ENCODE data around the gene SCUBE2.

The SCUBE2 gene

GRCh38 chr11:9049959-9050358, 41.4 kb downstream of the SCUBE2 start:
- H3K4me1 ChIP-seq (ENCODE audit: control insufficient read depth, insufficient read depth, low read depth, low read length), result peaks cover 11% of the 10 kb centered on the region
- DNase-seq, result no peak
- no peak overlapping the region for H2BK15ac ChIP-seq (ENCODE audit: low read depth, poor library complexity, severe bottlenecking)
- no peak overlapping the region for H2AK5ac ChIP-seq (ENCODE audit: low read length, severe bottlenecking)
- no peaks in the 10 kb centered on the region for H3K27me3 ChIP-seq (ENCODE audit: control insufficient read depth in 1 of 2, insufficient read depth in 1 of 2, low read length in 2 of 2)
- no peaks in the 10 kb centered on the region for H3K9me3 ChIP-seq (ENCODE audit: control insufficient read depth, low read length)
- H2BK12ac ChIP-seq (ENCODE audit: low read length in 2 of 2), result no peak overlapping the region
- H3K23ac ChIP-seq (ENCODE audit: low read length in 2 of 2), result no peak overlapping the region
- no peak overlapping the region for H3K9ac ChIP-seq (ENCODE audit: low read length)
- no peak overlapping the region for H4K91ac ChIP-seq (ENCODE audit: low read length)
- H2BK5ac ChIP-seq (ENCODE audit: low read depth, low read length, poor library complexity, severe bottlenecking), result no peak overlapping the region
- no peak overlapping the region for H3K14ac ChIP-seq (ENCODE audit: low read length in 2 of 2)
- 95% methylated on average over 2 of the region's 2 CpGs for WGBS
- H3K4me2 ChIP-seq (ENCODE audit: low read length, poor library complexity, severe bottlenecking), result no peak overlapping the region
- H2AFZ ChIP-seq (ENCODE audit: low read depth, low read length), result no peak overlapping the region
- H3K4ac ChIP-seq (ENCODE audit: low read depth in 1 of 2, low read length in 2 of 2), result no peak overlapping the region
- H3K4me3 ChIP-seq (ENCODE audit: insufficient read depth in 1 of 2, low read depth in 1 of 2, low read length in 2 of 2), result no peak overlapping the region
- H3K36me3 ChIP-seq (ENCODE audit: control insufficient read depth in 1 of 2, insufficient read depth in 2 of 2, low read depth in 1 of 2, low read length in 2 of 2), result no peaks in the 10 kb centered on the region
- no peak overlapping the region for H2BK120ac ChIP-seq (ENCODE audit: low read depth, low read length)
- H3K79me1 ChIP-seq (replicated peaks; ENCODE audit: low read length, poor library complexity, severe bottlenecking), result no peaks in the 10 kb centered on the region
- H3K27ac ChIP-seq (ENCODE audit: low read length, poor library complexity, severe bottlenecking), result no peak overlapping the region
- peak overlapping the region; percentile 19 for H4K8ac ChIP-seq (ENCODE audit: low read length)
- no peak overlapping the region for H3K18ac ChIP-seq (ENCODE audit: low read depth in 1 of 2, low read length in 2 of 2)

- Histone ChIP-seq H2BK12ac (ENCODE audit: low read length in 2 of 2) (no peak overlapping the region), H3K14ac (ENCODE audit: low read length in 2 of 2) (no peak overlapping the region), H3K27ac (ENCODE audit: low read length, poor library complexity, severe bottlenecking) (no peak overlapping the region), H2AFZ (ENCODE audit: low read depth, low read length) (no peak overlapping the region), H2AK5ac (ENCODE audit: low read length, severe bottlenecking) (no peak overlapping the region), H3K4me2 (ENCODE audit: low read length, poor library complexity, severe bottlenecking) (no peak overlapping the region), H3K27me3 (ENCODE audit: control insufficient read depth in 1 of 2, insufficient read depth in 1 of 2, low read length in 2 of 2) (no peaks in the 10 kb centered on the region), H2BK5ac (ENCODE audit: low read depth, low read length, poor library complexity, severe bottlenecking) (no peak overlapping the region), H2BK15ac (ENCODE audit: low read depth, poor library complexity, severe bottlenecking) (no peak overlapping the region), H2BK120ac (ENCODE audit: low read depth, low read length) (no peak overlapping the region), H3K23ac (ENCODE audit: low read length in 2 of 2) (no peak overlapping the region), H3K9ac (ENCODE audit: low read length) (peak overlapping the region; percentile 66), H3K4me1 (ENCODE audit: control insufficient read depth, insufficient read depth, low read depth, low read length) (peaks cover 5% of the 10 kb centered on the region), H3K79me1 (replicated peaks; ENCODE audit: low read length, poor library complexity, severe bottlenecking) (no peaks in the 10 kb centered on the region), H4K91ac (ENCODE audit: low read length) (no peak overlapping the region), H3K36me3 (ENCODE audit: control insufficient read depth in 1 of 2, insufficient read depth in 2 of 2, low read depth in 1 of 2, low read length in 2 of 2) (no peaks in the 10 kb centered on the region), H4K8ac (ENCODE audit: low read length) (no peak overlapping the region), H3K4ac (ENCODE audit: low read depth in 1 of 2, low read length in 2 of 2) (no peak overlapping the region), H3K4me3 (ENCODE audit: insufficient read depth in 1 of 2, low read depth in 1 of 2, low read length in 2 of 2) (peak overlapping the region in 1 of 2 experiments; percentile 70), H3K9me3 (ENCODE audit: control insufficient read depth, low read length) (no peaks in the 10 kb centered on the region), H3K18ac (ENCODE audit: low read depth in 1 of 2, low read length in 2 of 2) (peak overlapping the region in 1 of 2 experiments; percentile 27)
- peak; percentile 81 for DNase-seq
- WGBS, result 10% methylated on average over 8 of the region's 9 CpGs
These were observed 43.4 kb downstream of the SCUBE2 start for GRCh38 chr11:9047964-9048523.

GRCh38 chr11:9046481-9046880, 44.9 kb downstream of the SCUBE2 start:
- Histone ChIP-seq H4K8ac (ENCODE audit: low read length) (peak overlapping the region; percentile 71), H2AFZ (ENCODE audit: low read depth, low read length) (no peak overlapping the region), H3K27ac (ENCODE audit: low read length, poor library complexity, severe bottlenecking) (no peak overlapping the region), H2BK5ac (ENCODE audit: low read depth, low read length, poor library complexity, severe bottlenecking) (no peak overlapping the region), H3K36me3 (ENCODE audit: control insufficient read depth in 1 of 2, insufficient read depth in 2 of 2, low read depth in 1 of 2, low read length in 2 of 2) (no peaks in the 10 kb centered on the region), H3K18ac (ENCODE audit: low read depth in 1 of 2, low read length in 2 of 2) (peak overlapping the region in 1 of 2 experiments; percentile 14), H3K4me3 (ENCODE audit: insufficient read depth in 1 of 2, low read depth in 1 of 2, low read length in 2 of 2) (no peak overlapping the region), H4K91ac (ENCODE audit: low read length) (no peak overlapping the region), H3K4me2 (ENCODE audit: low read length, poor library complexity, severe bottlenecking) (no peak overlapping the region), H3K79me1 (replicated peaks; ENCODE audit: low read length, poor library complexity, severe bottlenecking) (no peaks in the 10 kb centered on the region), H2BK12ac (ENCODE audit: low read length in 2 of 2) (peak overlapping the region in 1 of 2 experiments; percentile 12), H2BK15ac (ENCODE audit: low read depth, poor library complexity, severe bottlenecking) (no peak overlapping the region), H3K23ac (ENCODE audit: low read length in 2 of 2) (no peak overlapping the region), H3K14ac (ENCODE audit: low read length in 2 of 2) (no peak overlapping the region), H2AK5ac (ENCODE audit: low read length, severe bottlenecking) (no peak overlapping the region), H3K27me3 (ENCODE audit: control insufficient read depth in 1 of 2, insufficient read depth in 1 of 2, low read length in 2 of 2) (peaks cover 0 to 8% of the 10 kb centered on the region in 2 experiments), H2BK120ac (ENCODE audit: low read depth, low read length) (peak overlapping the region; percentile 89), H3K9ac (ENCODE audit: low read length) (no peak overlapping the region), H3K4me1 (ENCODE audit: control insufficient read depth, insufficient read depth, low read depth, low read length) (no peaks in the 10 kb centered on the region), H3K9me3 (ENCODE audit: control insufficient read depth, low read length) (no peaks in the 10 kb centered on the region), H3K4ac (ENCODE audit: low read depth in 1 of 2, low read length in 2 of 2) (no peak overlapping the region)
- DNase-seq, result no peak
- 88% methylated on average over 3 of the region's 4 CpGs for WGBS

- peaks cover 0 to 9% of the 10 kb centered on the region in 2 experiments for H3K27me3 ChIP-seq (ENCODE audit: control insufficient read depth in 1 of 2, insufficient read depth in 1 of 2, low read length in 2 of 2)
- H2BK12ac ChIP-seq (ENCODE audit: low read length in 2 of 2), result no peak overlapping the region
- no peak overlapping the region for H3K9ac ChIP-seq (ENCODE audit: low read length)
- no peak for DNase-seq
- H2AK5ac ChIP-seq (ENCODE audit: low read length, severe bottlenecking), result no peak overlapping the region
- no peak overlapping the region for H3K4ac ChIP-seq (ENCODE audit: low read depth in 1 of 2, low read length in 2 of 2)
- no peak overlapping the region for H3K18ac ChIP-seq (ENCODE audit: low read depth in 1 of 2, low read length in 2 of 2)
- H2AFZ ChIP-seq (ENCODE audit: low read depth, low read length), result no peak overlapping the region
- 100% methylated on average over 1 of the region's 1 CpG for WGBS
- H3K23ac ChIP-seq (ENCODE audit: low read length in 2 of 2), result no peak overlapping the region
- no peak overlapping the region for H2BK5ac ChIP-seq (ENCODE audit: low read depth, low read length, poor library complexity, severe bottlenecking)
- H3K4me2 ChIP-seq (ENCODE audit: low read length, poor library complexity, severe bottlenecking), result no peak overlapping the region
- no peaks in the 10 kb centered on the region for H3K79me1 ChIP-seq (replicated peaks; ENCODE audit: low read length, poor library complexity, severe bottlenecking)
- no peak overlapping the region for H4K91ac ChIP-seq (ENCODE audit: low read length)
- H2BK15ac ChIP-seq (ENCODE audit: low read depth, poor library complexity, severe bottlenecking), result no peak overlapping the region
- H3K36me3 ChIP-seq (ENCODE audit: control insufficient read depth in 1 of 2, insufficient read depth in 2 of 2, low read depth in 1 of 2, low read length in 2 of 2), result no peaks in the 10 kb centered on the region
- no peak overlapping the region for H2BK120ac ChIP-seq (ENCODE audit: low read depth, low read length)
- H3K4me3 ChIP-seq (ENCODE audit: insufficient read depth in 1 of 2, low read depth in 1 of 2, low read length in 2 of 2), result no peak overlapping the region
- no peak overlapping the region for H3K27ac ChIP-seq (ENCODE audit: low read length, poor library complexity, severe bottlenecking)
- no peak overlapping the region for H4K8ac ChIP-seq (ENCODE audit: low read length)
- peaks cover 8% of the 10 kb centered on the region for H3K4me1 ChIP-seq (ENCODE audit: control insufficient read depth, insufficient read depth, low read depth, low read length)
- H3K9me3 ChIP-seq (ENCODE audit: control insufficient read depth, low read length), result peaks cover 11% of the 10 kb centered on the region
- no peak overlapping the region for H3K14ac ChIP-seq (ENCODE audit: low read length in 2 of 2)
These were observed 48.9 kb downstream of the SCUBE2 start for GRCh38 chr11:9042488-9042887.

Data from mesenchymal stem cell (in vitro differentiated cells and primary cell).